ENCODE data around the gene POLE2. TPM values are rescaled to one million over a fixed set of nuclear protein-coding genes. Genes with fewer than 3 reads are reported as not detected.
A peak's percentile ranks its signal among the peaks of the same experiment; 100 is the strongest.
"Not testable (repeated sequence)": the region's sequence is repeated elsewhere in the genome, so short reads cannot be mapped to it uniquely, and the experiment has no call there.

POLE2 gene
- total and polyA plus RNA-seq, 2 experiments from 2014 or later: 41.9 to 53.3 TPM

GRCh38 chr14:49619273-49619672 lies 68.7 kb downstream of the POLE2 start:
- Histone ChIP-seq H3F3A (replicated peaks; ENCODE audit: low read depth) (peaks cover 13% of the 10 kb centered on the region), H3K4me2 (peak overlapping the region; percentile 80), H4K20me1 (replicated peaks; ENCODE audit: insufficient read depth) (peaks cover 29% of the 10 kb centered on the region), H3K27ac (ENCODE audit: low read depth) (0 out of 2 replicates have a peak overlapping the region, but pooled peaks have one; percentile 95), H3K79me2 (replicated peaks; ENCODE audit: insufficient read depth) (peaks cover 51% of the 10 kb centered on the region), H3K4me1 (ENCODE audit: insufficient read depth) (peaks cover 11% of the 10 kb centered on the region), H3K36me3 (ENCODE audit: insufficient read depth) (peaks cover 15% of the 10 kb centered on the region; the same call in 1 of the 2 replicates), H3K4me3 (peak overlapping the region; percentile 94)
- not testable (repeated sequence) for H2AFZ ChIP-seq; DNase-seq (ENCODE audit: low spot score); H3K9me2 ChIP-seq (ENCODE audit: insufficient read depth); H3K9me3 Mint-ChIP-seq; ATAC-seq; H3K27me3 Mint-ChIP-seq (ENCODE audit: insufficient read depth, low read depth, poor library complexity); H3K27me3 ChIP-seq (ENCODE audit: insufficient read depth)
- Mint-ChIP-seq H3K36me3 (ENCODE audit: low read depth) (peaks cover 40% of the 10 kb centered on the region), H3K27ac (peak overlapping the region; percentile 98), H3K4me3 (peak overlapping the region; percentile 99), H3K4me1 (peaks cover 18% of the 10 kb centered on the region)

GRCh38 chr14:49617852-49618519 lies 70.0 kb downstream of the POLE2 start:
- no peaks in the 10 kb centered on the region for H3K27me3 ChIP-seq (ENCODE audit: insufficient read depth)
- 0 out of 2 replicates have a peak, but pooled peaks have one; percentile 13 for TF ChIP-seq POLR2AphosphoS5 (IDR thresholded peaks at IDR 0.05; ENCODE audit: low read depth)
- TF ChIP-seq NANOG (IDR thresholded peaks at IDR 0.05; ENCODE audit: borderline replicate concordance): no peak
- no peak for TF ChIP-seq CTCF (conservative IDR thresholded peaks at IDR 0.05; ENCODE audit: low read depth in 2 of 2)
- TF ChIP-seq STAT1 (IDR thresholded peaks at IDR 0.05; ENCODE audit: unreplicated experiment): no peak
- H3K79me2 ChIP-seq (replicated peaks; ENCODE audit: insufficient read depth): peaks cover 54% of the 10 kb centered on the region
- Mint-ChIP-seq H3K4me1 (peaks cover 15% of the 10 kb centered on the region), H3K27me3 (ENCODE audit: insufficient read depth, low read depth, poor library complexity) (no peaks in the 10 kb centered on the region), H3K4me3 (peak overlapping the region; percentile 3; the same call in 1 of the 3 replicates), H3K36me3 (ENCODE audit: low read depth) (peaks cover 43% of the 10 kb centered on the region), H3K27ac (no peak overlapping the region), H3K9me3 (no peaks in the 10 kb centered on the region)
- H3K9me2 ChIP-seq (ENCODE audit: insufficient read depth): no peaks in the 10 kb centered on the region
- peaks cover 19% of the 10 kb centered on the region; the same call in 1 of the 2 replicates for H3K36me3 ChIP-seq (ENCODE audit: insufficient read depth)
- peaks cover 34% of the 10 kb centered on the region for H4K20me1 ChIP-seq (replicated peaks; ENCODE audit: insufficient read depth)
- H3K4me3 ChIP-seq: no peak overlapping the region
- H3K27ac ChIP-seq (ENCODE audit: low read depth): peak overlapping the region; percentile 74; the same call in 1 of the 2 replicates
- no peak overlapping the region for H2AFZ ChIP-seq
- H3K4me1 ChIP-seq (ENCODE audit: insufficient read depth): peaks cover 11% of the 10 kb centered on the region
- no peak overlapping the region for H3K4me2 ChIP-seq
- H3F3A ChIP-seq (replicated peaks; ENCODE audit: low read depth): peaks cover 10% of the 10 kb centered on the region
- no peak for ATAC-seq
- DNase-seq (ENCODE audit: low spot score): no peak

- peaks cover 3% of the 10 kb centered on the region; the same call in 2 of the 3 replicates for H3K4me1 Mint-ChIP-seq
- TF ChIP-seq EZH2 (IDR thresholded peaks at IDR 0.05; ENCODE audit: low read depth, unreplicated experiment): no peak
- no peak for TF ChIP-seq POLR2AphosphoS5 (IDR thresholded peaks at IDR 0.05; ENCODE audit: low read depth)
- TF ChIP-seq STAT1 (IDR thresholded peaks at IDR 0.05; ENCODE audit: unreplicated experiment): no peak
- TF ChIP-seq EZH2phosphoT487 (IDR thresholded peaks at IDR 0.05; ENCODE audit: unreplicated experiment): no peak
- no peak for TF ChIP-seq JUNB (IDR thresholded peaks at IDR 0.05; ENCODE audit: unreplicated experiment)
- TF ChIP-seq CREB1 (CRISPR knock-in tag; IDR thresholded peaks at IDR 0.05; ENCODE audit: low read depth): no peak
- TF ChIP-seq REST (IDR thresholded peaks at IDR 0.05; ENCODE audit: unreplicated experiment): no peak
- no peak for TF ChIP-seq ZNF114 (CRISPR knock-in tag; IDR thresholded peaks at IDR 0.05)
- no peak for TF ChIP-seq ETS1 (IDR thresholded peaks at IDR 0.05)
- no peak for TF ChIP-seq ZNF331 (CRISPR knock-in tag; IDR thresholded peaks at IDR 0.05; ENCODE audit: low read depth)
Measured at GRCh38 chr14:49615776-49616175, 72.2 kb downstream of the POLE2 start.

More at GRCh38 chr14:49615776-49616175, 72.2 kb downstream of the POLE2 start:
- Mint-ChIP-seq H3K4me3 (no peak overlapping the region), H3K9me3 (no peaks in the 10 kb centered on the region), H3K36me3 (ENCODE audit: low read depth) (peaks cover 47% of the 10 kb centered on the region), H3K27me3 (ENCODE audit: insufficient read depth, low read depth, poor library complexity) (no peaks in the 10 kb centered on the region), H3K27ac (no peak overlapping the region; the same call in 1 of the 2 replicates)
- Histone ChIP-seq H3K4me2 (no peak overlapping the region), H3K36me3 (ENCODE audit: insufficient read depth) (peaks cover 19% of the 10 kb centered on the region), H3K27me3 (ENCODE audit: insufficient read depth) (no peaks in the 10 kb centered on the region), H4K20me1 (replicated peaks; ENCODE audit: insufficient read depth) (peaks cover 35% of the 10 kb centered on the region), H3K9me2 (ENCODE audit: insufficient read depth) (no peaks in the 10 kb centered on the region), H3F3A (replicated peaks; ENCODE audit: low read depth) (peaks cover 10% of the 10 kb centered on the region), H3K27ac (ENCODE audit: low read depth) (peak overlapping the region; percentile 74), H2AFZ (no peak overlapping the region), H3K79me2 (replicated peaks; ENCODE audit: insufficient read depth) (peaks cover 44% of the 10 kb centered on the region), H3K4me3 (no peak overlapping the region), H3K4me1 (ENCODE audit: insufficient read depth) (no peaks in the 10 kb centered on the region; the same call in 1 of the 2 replicates)
- ATAC-seq (no peak), DNase-seq (ENCODE audit: low spot score) (no peak)

Data from GM23338 (cell line).